Measurements from ENCODE around the gene SH3PXD2A. TPM values are rescaled to one million over a fixed set of nuclear protein-coding genes. Genes with fewer than 3 reads are reported as not detected.

The SH3PXD2A gene
- total RNA-seq, 2 experiments from 2014 or later: 6.9 to 7.0 TPM

DNA sequence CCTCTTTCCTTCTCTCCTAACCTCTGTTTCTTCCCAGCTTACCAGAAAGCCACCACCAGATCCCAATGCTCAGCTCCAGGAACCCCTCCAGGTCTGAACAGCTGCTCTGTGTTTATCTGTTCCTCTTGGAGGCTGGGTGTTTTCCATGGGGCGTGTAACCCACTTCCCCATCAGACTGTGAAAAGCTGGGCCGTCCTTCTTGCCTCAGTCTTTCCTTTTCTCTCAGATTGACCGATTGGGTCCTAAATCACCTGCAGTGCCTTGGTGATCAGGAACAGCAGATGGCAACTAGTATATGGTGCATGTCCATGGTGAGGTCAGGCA is 4.8 kb downstream of the SH3PXD2A start:
- Mint-ChIP-seq H3K4me1 (ENCODE audit: low read depth) (peaks cover 33% of the 10 kb centered on the region), H3K36me3 (ENCODE audit: low read depth) (no peaks in the 10 kb centered on the region), H3K27me3 (peaks cover 39% of the 10 kb centered on the region), H3K4me3 (no peak overlapping the region), H3K27ac (no peak overlapping the region), H3K9me3 (no peaks in the 10 kb centered on the region)
- TF ChIP-seq, protein P1, sequence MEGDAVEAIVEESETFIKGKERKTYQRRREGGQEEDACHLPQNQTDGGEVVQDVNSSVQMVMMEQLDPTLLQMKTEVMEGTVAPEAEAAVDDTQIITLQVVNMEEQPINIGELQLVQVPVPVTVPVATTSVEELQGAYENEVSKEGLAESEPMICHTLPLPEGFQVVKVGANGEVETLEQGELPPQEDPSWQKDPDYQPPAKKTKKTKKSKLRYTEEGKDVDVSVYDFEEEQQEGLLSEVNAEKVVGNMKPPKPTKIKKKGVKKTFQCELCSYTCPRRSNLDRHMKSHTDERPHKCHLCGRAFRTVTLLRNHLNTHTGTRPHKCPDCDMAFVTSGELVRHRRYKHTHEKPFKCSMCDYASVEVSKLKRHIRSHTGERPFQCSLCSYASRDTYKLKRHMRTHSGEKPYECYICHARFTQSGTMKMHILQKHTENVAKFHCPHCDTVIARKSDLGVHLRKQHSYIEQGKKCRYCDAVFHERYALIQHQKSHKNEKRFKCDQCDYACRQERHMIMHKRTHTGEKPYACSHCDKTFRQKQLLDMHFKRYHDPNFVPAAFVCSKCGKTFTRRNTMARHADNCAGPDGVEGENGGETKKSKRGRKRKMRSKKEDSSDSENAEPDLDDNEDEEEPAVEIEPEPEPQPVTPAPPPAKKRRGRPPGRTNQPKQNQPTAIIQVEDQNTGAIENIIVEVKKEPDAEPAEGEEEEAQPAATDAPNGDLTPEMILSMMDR (IDR thresholded peaks at IDR 0.05): no peak
- intact Hi-C loops (cut with DNase I, micrococcal nuclease): no loop called here
- POLR2A ChIA-PET: no interaction called here
- no peak for ATAC-seq (ENCODE audit: poor library complexity)
- Histone ChIP-seq H3K4me1 (ENCODE audit: insufficient read depth, low read length) (peaks cover 30% of the 10 kb centered on the region), H3K9me3 (ENCODE audit: control insufficient read depth in 1 of 2, insufficient read depth in 1 of 2, low read length in 2 of 2) (no peaks in the 10 kb centered on the region), H3K27me3 (ENCODE audit: control insufficient read depth in 1 of 2, insufficient read depth in 2 of 2, low read length in 2 of 2) (peaks cover 10% of the 10 kb centered on the region in 2 experiments), H3K36me3 (ENCODE audit: insufficient read depth, low read length) (no peaks in the 10 kb centered on the region), H3K27ac (ENCODE audit: low read depth in 1 of 2, low read length in 2 of 2) (no peak overlapping the region), H3K4me3 (ENCODE audit: low read length) (no peak overlapping the region)
- no peak for DNase-seq
- CTCF ChIA-PET: no interaction called here

DNA sequence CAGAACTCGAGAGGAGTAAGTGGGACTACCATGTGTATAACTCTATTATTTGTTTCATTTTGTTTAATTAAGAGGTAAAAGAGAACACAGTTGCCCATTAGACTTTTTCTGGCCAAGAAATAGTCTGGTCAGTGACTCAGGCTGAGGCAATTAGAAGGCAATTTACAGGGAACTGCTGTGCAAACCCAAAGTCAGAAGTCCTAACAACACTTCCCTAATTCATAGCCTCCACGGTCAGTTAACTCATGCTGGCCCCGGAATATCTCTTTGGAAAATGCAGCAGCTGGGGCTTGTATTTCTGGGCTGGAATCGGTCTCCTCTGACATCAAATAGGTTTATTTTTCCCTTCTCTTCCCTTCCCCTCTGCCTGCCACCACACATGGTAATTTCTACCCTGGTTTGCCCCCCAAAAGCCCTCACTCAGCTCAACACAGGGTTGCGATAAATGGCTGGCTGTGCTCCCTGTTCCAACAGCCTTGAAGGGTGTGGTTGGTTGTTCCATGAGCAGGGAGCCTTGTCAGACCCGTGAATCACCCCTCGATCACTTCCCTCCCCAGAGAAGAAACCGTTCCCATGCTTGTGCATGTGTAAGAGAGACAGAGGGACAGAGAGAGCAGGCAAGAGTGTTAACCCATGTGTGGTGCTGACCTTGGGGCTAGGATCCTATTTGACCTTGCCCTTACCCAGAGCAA is 5.3 kb downstream of the SH3PXD2A start:
- Histone ChIP-seq H3K36me3 (ENCODE audit: insufficient read depth, low read length) (no peaks in the 10 kb centered on the region), H3K27ac (ENCODE audit: low read depth in 1 of 2, low read length in 2 of 2) (no peak overlapping the region), H3K4me3 (ENCODE audit: low read length) (no peak overlapping the region), H3K9me3 (ENCODE audit: control insufficient read depth in 1 of 2, insufficient read depth in 1 of 2, low read length in 2 of 2) (no peaks in the 10 kb centered on the region), H3K4me1 (ENCODE audit: insufficient read depth, low read length) (peaks cover 32% of the 10 kb centered on the region), H3K27me3 (ENCODE audit: control insufficient read depth in 1 of 2, insufficient read depth in 2 of 2, low read length in 2 of 2) (peaks cover 10% of the 10 kb centered on the region in 2 experiments)
- intact Hi-C loops (cut with DNase I, micrococcal nuclease): no loop called here
- Mint-ChIP-seq H3K27ac (no peak overlapping the region), H3K9me3 (no peaks in the 10 kb centered on the region), H3K36me3 (ENCODE audit: low read depth) (no peaks in the 10 kb centered on the region), H3K27me3 (peaks cover 39% of the 10 kb centered on the region), H3K4me1 (ENCODE audit: low read depth) (peaks cover 36% of the 10 kb centered on the region), H3K4me3 (no peak overlapping the region)
- ChIA-PET POLR2A (no interaction called here), CTCF (no interaction called here)
- DNase-seq: peak in 1 of 14 experiments; percentile 19
- TF ChIP-seq, protein P1 (IDR thresholded peaks at IDR 0.05): no peak
- ATAC-seq (ENCODE audit: poor library complexity): no peak

DNA sequence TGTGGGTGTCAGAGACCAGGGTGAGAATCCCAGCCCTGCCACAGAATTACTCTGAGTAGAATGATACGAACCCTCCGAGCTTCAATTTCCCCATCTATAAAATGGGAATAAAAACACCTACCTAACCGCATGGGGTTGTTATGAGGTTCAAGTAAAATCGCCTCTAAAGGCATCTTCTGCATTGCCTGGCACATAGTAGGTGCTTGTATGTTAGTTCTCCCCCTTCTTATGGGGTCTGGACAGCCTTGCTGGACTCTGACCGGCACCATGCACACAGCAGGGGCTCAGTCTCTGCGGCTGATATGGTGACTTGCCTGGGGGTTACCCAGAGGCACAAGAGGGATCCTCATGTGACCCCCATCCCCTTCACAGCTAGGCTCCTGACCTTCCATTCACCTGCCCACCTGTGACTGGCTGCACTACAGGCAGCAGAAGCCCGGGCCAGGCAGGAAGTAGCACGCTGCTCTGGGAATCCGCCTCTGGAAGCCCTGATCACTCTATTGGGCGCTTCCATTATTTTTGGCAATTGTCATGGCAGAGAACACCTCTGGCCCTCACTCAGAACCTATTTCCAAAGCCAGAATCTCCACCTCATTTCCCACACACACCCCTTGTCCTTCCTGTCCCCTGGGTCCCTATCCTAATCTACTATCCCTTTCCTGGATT is 6.0 kb downstream of the SH3PXD2A start:
- POLR2A ChIA-PET: no interaction called here
- H3K4me1 Mint-ChIP-seq (ENCODE audit: low read depth): peaks cover 36% of the 10 kb centered on the region
- H3K4me3 Mint-ChIP-seq: no peak overlapping the region
- no peak overlapping the region for H3K4me3 ChIP-seq (ENCODE audit: low read length)
- TF ChIP-seq, protein P1 (IDR thresholded peaks at IDR 0.05): no peak
- no peaks in the 10 kb centered on the region for H3K9me3 Mint-ChIP-seq
- no peaks in the 10 kb centered on the region for H3K9me3 ChIP-seq (ENCODE audit: control insufficient read depth in 1 of 2, insufficient read depth in 1 of 2, low read length in 2 of 2)
- no peak for DNase-seq
- intact Hi-C loops (cut with DNase I, micrococcal nuclease): no loop called here
- no peak overlapping the region for H3K27ac Mint-ChIP-seq
- H3K36me3 Mint-ChIP-seq (ENCODE audit: low read depth): no peaks in the 10 kb centered on the region
- peaks cover 25% of the 10 kb centered on the region for H3K4me1 ChIP-seq (ENCODE audit: insufficient read depth, low read length)
- H3K36me3 ChIP-seq (ENCODE audit: insufficient read depth, low read length): no peaks in the 10 kb centered on the region
- H3K27ac ChIP-seq (ENCODE audit: low read depth in 1 of 2, low read length in 2 of 2): no peak overlapping the region
- peaks cover 4% of the 10 kb centered on the region in 2 experiments for H3K27me3 ChIP-seq (ENCODE audit: control insufficient read depth in 1 of 2, insufficient read depth in 2 of 2, low read length in 2 of 2)
- CTCF ChIA-PET: interaction anchor here (1.6 to 1.9 kb wide), 2 partner anchors 136 to 177 kb away, joined by 3 to 10 read pairs; no protein-coding TSS in a partner anchor
- ATAC-seq (ENCODE audit: poor library complexity): no peak
- H3K27me3 Mint-ChIP-seq: peaks cover 34% of the 10 kb centered on the region
